GM12864 (cell line): ENCODE results near the gene CDYL.

Source experiments
- DNase-seq: peaks from one replicate; pipeline ENCODE4 v3.0.0-alpha.2; 2011; ENCODE audit warnings: low read depth
- H3K4me3 ChIP-seq: 2 replicates; pipeline ENCODE4 v1.5.1; 2011; ENCODE audit warnings: mild to moderate bottlenecking, low read depth, low read length, control low read depth
- TF ChIP-seq, protein P1 (sequence below): IDR thresholded peaks from 2 replicates; pipeline ENCODE4 v1.5.1; 2011; ENCODE audit warnings: low read depth, mild to moderate bottlenecking, moderate library complexity, low read length, control low read depth, inconsistent platforms; ENCODE audit errors: missing control alignments

CDYL gene

DNA sequence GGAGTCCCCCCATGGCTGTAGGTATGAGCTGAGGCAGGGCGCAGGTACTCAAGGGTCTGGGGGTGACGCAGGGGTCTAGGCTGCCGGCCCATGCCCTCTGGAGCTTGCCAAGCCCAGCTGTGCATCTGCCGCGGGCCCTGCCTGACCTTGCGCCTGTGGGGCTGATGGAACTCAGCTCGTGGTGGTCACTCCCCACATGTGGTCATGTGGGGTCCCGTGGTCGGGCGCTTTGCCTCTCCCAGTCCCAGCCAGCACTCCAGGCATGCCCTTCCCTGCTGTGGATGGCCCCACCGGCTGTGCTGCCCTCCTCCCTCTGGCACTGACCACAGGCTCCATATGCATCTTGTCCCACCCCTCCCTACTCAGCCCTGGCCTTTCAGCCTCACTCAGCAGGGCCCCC, 170.3 kb downstream of the CDYL start:
- TF ChIP-seq, protein P1, sequence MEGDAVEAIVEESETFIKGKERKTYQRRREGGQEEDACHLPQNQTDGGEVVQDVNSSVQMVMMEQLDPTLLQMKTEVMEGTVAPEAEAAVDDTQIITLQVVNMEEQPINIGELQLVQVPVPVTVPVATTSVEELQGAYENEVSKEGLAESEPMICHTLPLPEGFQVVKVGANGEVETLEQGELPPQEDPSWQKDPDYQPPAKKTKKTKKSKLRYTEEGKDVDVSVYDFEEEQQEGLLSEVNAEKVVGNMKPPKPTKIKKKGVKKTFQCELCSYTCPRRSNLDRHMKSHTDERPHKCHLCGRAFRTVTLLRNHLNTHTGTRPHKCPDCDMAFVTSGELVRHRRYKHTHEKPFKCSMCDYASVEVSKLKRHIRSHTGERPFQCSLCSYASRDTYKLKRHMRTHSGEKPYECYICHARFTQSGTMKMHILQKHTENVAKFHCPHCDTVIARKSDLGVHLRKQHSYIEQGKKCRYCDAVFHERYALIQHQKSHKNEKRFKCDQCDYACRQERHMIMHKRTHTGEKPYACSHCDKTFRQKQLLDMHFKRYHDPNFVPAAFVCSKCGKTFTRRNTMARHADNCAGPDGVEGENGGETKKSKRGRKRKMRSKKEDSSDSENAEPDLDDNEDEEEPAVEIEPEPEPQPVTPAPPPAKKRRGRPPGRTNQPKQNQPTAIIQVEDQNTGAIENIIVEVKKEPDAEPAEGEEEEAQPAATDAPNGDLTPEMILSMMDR, result no peak
- no peak overlapping the region for H3K4me3 ChIP-seq
- DNase-seq, result no peak

DNA sequence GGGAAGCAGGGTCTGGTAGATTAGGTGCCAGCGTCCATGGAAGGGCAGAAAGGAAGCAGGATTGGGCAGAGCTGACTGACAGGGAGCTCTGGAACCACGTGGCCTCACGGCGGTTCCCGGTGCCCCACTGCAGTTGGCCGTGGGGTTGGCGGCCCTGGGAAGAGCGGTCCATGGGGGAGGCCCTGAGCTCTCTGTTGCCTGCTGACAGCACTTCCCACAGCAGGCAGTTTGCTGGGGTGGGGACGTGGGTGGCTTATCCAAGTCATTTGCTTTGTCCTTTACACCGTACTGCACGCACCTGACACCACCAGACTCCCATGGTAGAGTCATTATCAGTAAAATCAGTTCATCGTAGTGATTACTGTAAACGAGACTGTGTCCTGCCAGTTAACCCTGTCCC, 171.5 kb downstream of the CDYL start:
- no peak for DNase-seq
- H3K4me3 ChIP-seq, result no peak overlapping the region
- TF ChIP-seq, protein P1, result no peak

DNA sequence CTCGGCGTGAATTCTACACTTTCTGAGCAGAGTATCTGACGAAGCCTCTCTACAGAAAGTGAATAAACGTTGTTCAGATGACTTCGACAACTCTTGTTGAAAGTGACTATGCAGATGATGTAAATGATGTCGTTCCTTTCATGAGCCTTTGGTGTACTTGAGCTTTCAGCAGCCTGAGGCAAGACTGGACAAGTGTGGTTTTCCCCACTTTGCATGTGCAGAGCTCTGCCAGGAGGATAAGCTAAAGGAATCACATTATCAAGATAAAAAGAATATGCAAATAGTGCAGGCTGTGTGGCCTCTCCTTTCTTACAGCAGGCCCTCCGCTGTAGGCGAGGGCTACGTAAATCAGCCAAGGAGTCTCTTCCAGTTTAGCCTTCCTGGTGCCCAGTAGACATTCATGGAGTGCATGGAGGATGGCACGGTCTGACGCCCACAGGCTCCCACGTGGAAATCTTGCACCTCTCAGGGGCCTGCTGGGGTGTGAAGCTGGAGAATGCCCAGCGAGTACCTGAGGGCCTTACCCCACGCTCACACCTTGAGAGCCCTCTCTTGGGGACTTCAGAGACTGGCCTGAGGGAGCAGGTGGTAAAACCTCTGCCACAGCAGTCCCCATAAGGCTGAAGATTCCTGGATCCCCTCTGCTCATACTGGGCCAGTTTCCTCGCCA, 172.7 kb downstream of the CDYL start:
- TF ChIP-seq, protein P1, result no peak
- no peak for DNase-seq
- no peak overlapping the region for H3K4me3 ChIP-seq

DNA sequence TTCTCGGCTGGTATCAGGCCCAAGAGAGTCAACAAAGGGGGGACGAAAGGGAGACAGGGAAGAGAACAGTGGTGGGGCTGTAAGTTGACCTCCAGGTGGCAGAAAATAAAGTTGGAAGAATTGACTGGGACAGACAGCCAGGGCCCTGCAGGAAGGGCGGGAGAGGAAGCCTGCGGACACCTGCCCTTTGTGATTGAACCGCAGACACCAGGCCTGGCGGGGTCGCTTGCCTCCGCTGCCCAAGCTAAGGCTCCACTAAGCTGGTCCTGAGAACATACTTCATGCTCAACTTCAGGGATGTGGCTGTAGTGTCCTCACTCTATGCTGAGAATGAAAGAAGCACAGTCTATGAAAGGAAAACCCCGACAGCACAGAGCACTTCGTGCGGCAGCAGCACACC, 173.9 kb downstream of the CDYL start:
- TF ChIP-seq, protein P1, result no peak
- H3K4me3 ChIP-seq, result no peak overlapping the region
- DNase-seq, result no peak

DNA sequence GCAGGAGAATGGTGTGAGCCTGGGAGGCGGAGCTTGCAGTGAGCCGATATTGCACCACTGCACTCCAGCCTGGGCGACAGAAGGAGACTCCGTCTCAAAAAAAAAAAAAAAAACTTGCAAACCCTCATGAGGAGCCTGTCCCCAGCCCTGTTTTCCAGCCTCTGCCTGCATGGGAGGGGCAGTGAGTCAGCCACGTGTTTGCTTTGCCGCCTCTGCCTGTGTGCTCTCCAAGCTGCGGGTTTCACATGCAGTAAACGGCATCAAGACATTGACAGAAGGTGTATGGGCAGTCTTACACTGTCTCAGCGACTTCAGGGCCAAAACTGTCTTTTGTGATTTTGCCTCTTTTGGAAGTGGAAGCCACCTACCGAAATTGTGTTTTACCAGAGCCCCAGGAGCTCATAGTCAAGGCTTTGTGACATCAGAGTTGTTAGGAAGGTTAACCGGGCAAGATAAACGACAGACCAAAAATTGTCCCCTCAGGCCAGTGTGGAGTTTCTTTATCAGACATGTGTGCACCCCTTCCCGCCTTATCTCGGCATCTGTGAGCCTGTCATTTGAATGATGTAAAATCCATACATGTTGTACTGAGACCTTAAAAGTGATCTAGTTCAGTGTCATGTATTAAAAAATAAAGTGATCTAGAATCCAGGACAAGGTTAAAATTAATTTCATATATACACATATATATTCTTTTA, 174.8 kb downstream of the CDYL start:
- DNase-seq, result no peak
- TF ChIP-seq, protein P1, result no peak
- H3K4me3 ChIP-seq, result no peak overlapping the region

DNA sequence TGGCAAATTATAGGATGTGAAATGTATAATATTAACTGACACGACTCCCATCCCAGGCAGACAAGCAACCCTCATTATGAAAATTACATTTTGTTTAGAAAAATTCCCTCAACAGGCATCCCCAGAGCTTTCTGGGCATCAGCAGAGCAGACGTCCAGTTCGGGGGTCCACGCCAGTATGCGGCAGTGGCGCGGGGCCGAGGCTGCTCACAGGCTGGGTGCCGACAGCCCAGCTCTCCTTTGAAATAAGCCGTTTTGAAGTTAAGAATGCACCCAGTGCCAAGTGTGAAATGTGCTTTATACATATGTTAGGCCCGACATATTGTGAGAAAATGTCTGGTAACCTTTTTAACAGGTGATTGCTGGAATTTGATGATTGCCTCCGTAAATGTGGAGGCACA, 177.2 kb downstream of the CDYL start:
- TF ChIP-seq, protein P1, result no peak
- DNase-seq, result no peak
- no peak overlapping the region for H3K4me3 ChIP-seq

DNA sequence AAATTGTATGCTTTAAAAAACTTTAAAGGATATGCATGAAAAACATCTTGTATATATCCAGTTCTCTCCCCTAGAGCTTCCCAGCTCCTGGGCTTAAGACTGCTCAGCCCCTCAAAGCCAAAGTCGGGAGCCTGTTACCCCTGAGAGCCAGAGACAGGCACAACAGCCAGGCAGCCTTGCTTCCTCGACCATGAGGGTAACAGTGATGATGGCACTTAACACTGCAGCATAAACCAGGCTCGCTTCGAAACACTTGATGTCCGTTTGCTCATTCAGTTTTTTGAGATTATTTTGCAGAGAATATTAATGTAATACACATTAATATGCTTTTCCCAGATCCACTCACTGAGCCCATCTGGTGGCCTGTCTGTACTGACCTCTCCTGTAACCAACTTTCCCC, 180.4 kb downstream of the CDYL start:
- H3K4me3 ChIP-seq, result no peak overlapping the region
- TF ChIP-seq, protein P1, result no peak
- no peak for DNase-seq
